Left lung (tissue), 10 donors: ENCODE measurements around the gene STXBP1. TPM values are rescaled to one million over a fixed set of nuclear protein-coding genes. Genes with fewer than 3 reads are reported as not detected.

Experiments
- ATAC-seq: fragments of 200-7000 bp; cut with Tn5 transposase; one replicate; pipeline ENCODE4 v1.9.1; 2020; ENCODE audit warnings: moderate library complexity
- DNase-seq, 4 donors: peaks; one replicate each; pipeline ENCODE4 v3.0.0-alpha.2; 2013 to 2020
- H3K27ac ChIP-seq, 2 donors: fragments of 200-600 bp; sonication (generic) in 1 of 2; one replicate each; pipeline versions ENCODE4 v1.5.0 to v1.8.0; 2020 to 2021
- H3K27me3 ChIP-seq, 2 donors: fragments of 200-600 bp; sonication (generic) in 1 of 2; one replicate each; pipeline versions ENCODE4 v1.5.0 to v1.8.0; 2020 to 2021
- H3K36me3 ChIP-seq, 2 donors: fragments of 200-600 bp; sonication (generic) in 1 of 2; one replicate each; pipeline versions ENCODE4 v1.5.0 to v1.8.0; 2020 to 2021
- H3K4me1 ChIP-seq, 2 donors: fragments of 200-600 bp; one replicate each; pipeline ENCODE4 v1.8.0; 2021
- H3K4me3 ChIP-seq, 2 donors: fragments of 200-600 bp; sonication (generic) in 1 of 2; one replicate each; pipeline versions ENCODE4 v1.5.0 to v1.8.0; 2020 to 2021; ENCODE audit warnings: mild to moderate bottlenecking in 1 of 2
- H3K9me3 ChIP-seq, 2 donors: fragments of 200-600 bp; sonication (generic) in 1 of 2; one replicate each; pipeline versions ENCODE4 v1.5.0 to v1.8.0; 2020 to 2021
- intact Hi-C, 2 donors: fragments of 100-400 bp; cut with DNase I; formaldehyde crosslinking; loops; one replicate each; pipeline versions ENCODE4 v1.11.2 to v1.14.2; 2022
- polyA plus RNA-seq, 6 donors: library from polyadenylated mRNA; unstranded; fragments of 120-200 nt; gene quantifications; one replicate each; pipeline ENCODE4 v1.2.1, GENCODE V29; 2013; ENCODE audit not compliant: insufficient read length in 6 of 6
- total RNA-seq, 2 donors: library from RNA; stranded (reverse); fragmentation: NEBNext Ultra II Directional; extraction: Animal tissue kit (Norgen Biotek cat#: 25700); gene quantifications; one replicate each; pipeline ENCODE4 v1.2.1, GENCODE V29; 2021
- TF ChIP-seq, protein P1 (sequence below), 2 donors: fragments of 200-600 bp; sonication (generic) in 1 of 2; IDR thresholded peaks; one replicate each; pipeline versions ENCODE4 v1.5.0 to v1.8.0; 2021; ENCODE audit warnings: antibody characterized with exemption in 2 of 2
- donor health status: DM: no; HTN: yes; CAD: no.
- donor health status: DM: no; HTN: no; CAD: no.

The STXBP1 gene
- total and polyA plus RNA-seq, 8 donors: 40.7 to 76.7 (median 48.8) TPM

DNA sequence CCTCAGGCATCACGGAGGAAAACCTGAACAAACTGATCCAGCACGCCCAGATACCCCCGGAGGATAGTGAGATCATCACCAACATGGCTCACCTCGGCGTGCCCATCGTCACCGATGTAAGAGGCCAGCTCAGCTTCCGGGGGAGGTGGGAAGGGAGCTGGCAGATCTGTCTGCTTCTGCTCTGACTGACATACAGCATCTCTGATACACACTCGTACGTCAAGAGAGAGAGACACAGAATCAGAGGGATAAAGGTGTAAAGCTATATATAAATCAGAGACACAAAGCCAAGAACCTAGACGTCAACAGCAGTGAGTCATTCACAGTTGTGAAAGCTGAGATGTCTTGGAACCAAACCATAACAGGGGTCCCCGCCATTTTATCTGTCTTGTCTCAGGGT is 64.6 kb downstream of the STXBP1 start:
- intact Hi-C loops: no loop called here
- Histone ChIP-seq H3K27me3 (no peaks in the 10 kb centered on the region), H3K27ac (no peak overlapping the region), H3K36me3 (peaks cover 0 to 76% of the 10 kb centered on the region in 2 donors), H3K9me3 (no peaks in the 10 kb centered on the region), H3K4me3 (no peak overlapping the region), H3K4me1 (no peaks in the 10 kb centered on the region)
- no peak for ATAC-seq
- TF ChIP-seq, protein P1, sequence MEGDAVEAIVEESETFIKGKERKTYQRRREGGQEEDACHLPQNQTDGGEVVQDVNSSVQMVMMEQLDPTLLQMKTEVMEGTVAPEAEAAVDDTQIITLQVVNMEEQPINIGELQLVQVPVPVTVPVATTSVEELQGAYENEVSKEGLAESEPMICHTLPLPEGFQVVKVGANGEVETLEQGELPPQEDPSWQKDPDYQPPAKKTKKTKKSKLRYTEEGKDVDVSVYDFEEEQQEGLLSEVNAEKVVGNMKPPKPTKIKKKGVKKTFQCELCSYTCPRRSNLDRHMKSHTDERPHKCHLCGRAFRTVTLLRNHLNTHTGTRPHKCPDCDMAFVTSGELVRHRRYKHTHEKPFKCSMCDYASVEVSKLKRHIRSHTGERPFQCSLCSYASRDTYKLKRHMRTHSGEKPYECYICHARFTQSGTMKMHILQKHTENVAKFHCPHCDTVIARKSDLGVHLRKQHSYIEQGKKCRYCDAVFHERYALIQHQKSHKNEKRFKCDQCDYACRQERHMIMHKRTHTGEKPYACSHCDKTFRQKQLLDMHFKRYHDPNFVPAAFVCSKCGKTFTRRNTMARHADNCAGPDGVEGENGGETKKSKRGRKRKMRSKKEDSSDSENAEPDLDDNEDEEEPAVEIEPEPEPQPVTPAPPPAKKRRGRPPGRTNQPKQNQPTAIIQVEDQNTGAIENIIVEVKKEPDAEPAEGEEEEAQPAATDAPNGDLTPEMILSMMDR (IDR thresholded peaks at IDR 0.05): no peak
- DNase-seq: no peak

DNA sequence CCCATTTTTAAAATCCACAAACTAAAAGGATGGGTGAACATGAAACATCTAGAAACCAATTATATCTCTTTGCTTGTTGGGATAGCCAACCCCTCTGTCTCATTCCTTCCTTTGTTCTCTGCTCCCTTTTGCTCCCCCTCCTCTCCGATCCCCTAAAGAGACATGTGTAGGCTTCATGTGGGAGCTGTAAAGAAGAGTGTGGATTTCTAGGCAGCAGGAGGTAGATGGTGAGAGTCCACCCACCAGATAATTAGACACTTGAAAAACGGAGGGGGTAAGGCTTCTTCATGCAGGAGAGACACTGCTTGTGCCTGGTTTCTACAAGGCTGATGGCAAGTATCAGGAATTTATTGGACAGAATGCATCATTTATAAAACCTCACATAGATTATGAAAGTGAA is 67.4 kb downstream of the STXBP1 start:
- Histone ChIP-seq H3K9me3 (no peaks in the 10 kb centered on the region), H3K27ac (no peak overlapping the region), H3K4me3 (no peak overlapping the region), H3K4me1 (no peaks in the 10 kb centered on the region), H3K27me3 (no peaks in the 10 kb centered on the region), H3K36me3 (peaks cover 0 to 77% of the 10 kb centered on the region in 2 donors)
- DNase-seq (no peak), ATAC-seq (no peak)
- TF ChIP-seq, protein P1 (IDR thresholded peaks at IDR 0.05): no peak
- intact Hi-C loops: no loop called here

DNA sequence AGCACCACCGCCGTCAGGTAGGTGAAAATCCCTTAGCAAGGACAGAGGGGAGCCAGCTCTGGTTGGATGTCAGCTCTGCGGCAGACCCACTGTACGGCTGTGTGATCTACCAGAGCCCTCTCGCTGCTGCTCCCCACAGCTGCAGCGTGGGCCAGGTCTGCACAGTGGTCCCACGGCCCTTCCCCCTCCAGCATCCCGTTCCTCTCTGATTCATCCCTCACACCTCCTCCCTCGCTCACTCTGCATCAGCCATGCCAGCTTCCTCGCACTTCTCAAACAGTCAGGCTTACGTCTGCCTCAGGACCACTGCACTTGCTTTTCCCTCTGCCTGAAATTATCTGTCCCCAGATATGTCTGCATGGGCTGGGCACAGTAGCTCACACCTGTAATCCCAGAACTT is 68.1 kb downstream of the STXBP1 start:
- TF ChIP-seq, protein P1 (IDR thresholded peaks at IDR 0.05): no peak
- H3K27me3 ChIP-seq: no peaks in the 10 kb centered on the region
- no peak overlapping the region for H3K27ac ChIP-seq
- ATAC-seq: no peak
- intact Hi-C loops: no loop called here
- H3K4me3 ChIP-seq: no peak overlapping the region
- H3K4me1 ChIP-seq: no peaks in the 10 kb centered on the region
- no peak for DNase-seq
- peaks cover 0 to 75% of the 10 kb centered on the region in 2 donors for H3K36me3 ChIP-seq
- no peaks in the 10 kb centered on the region for H3K9me3 ChIP-seq

DNA sequence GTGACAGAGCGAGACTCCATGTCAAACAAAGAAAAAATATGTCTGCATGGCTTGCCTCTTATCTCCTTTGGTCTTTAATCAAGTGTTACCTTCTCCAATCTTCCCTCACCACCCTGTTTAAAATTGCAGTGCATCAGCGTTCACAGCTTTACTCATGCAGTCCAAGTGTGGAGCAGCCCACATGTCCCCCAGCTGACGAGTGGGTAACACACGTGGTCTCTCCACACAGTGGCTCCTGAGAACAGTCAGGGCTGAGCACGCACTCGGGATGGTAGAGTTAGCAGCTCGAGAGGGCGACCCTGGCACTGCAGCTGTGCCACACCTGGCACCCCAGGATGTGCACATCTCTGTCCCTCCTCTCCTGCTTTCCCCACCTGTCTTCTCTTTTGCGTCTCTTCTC is 68.8 kb downstream of the STXBP1 start:
- H3K27ac ChIP-seq: no peak overlapping the region
- H3K4me1 ChIP-seq: no peaks in the 10 kb centered on the region
- H3K9me3 ChIP-seq: no peaks in the 10 kb centered on the region
- no peak overlapping the region for H3K4me3 ChIP-seq
- H3K36me3 ChIP-seq: peaks cover 0 to 69% of the 10 kb centered on the region in 2 donors
- H3K27me3 ChIP-seq: no peaks in the 10 kb centered on the region
- ATAC-seq (no peak), DNase-seq (no peak)
- intact Hi-C loops: no loop called here
- TF ChIP-seq, protein P1 (IDR thresholded peaks at IDR 0.05): no peak

DNA sequence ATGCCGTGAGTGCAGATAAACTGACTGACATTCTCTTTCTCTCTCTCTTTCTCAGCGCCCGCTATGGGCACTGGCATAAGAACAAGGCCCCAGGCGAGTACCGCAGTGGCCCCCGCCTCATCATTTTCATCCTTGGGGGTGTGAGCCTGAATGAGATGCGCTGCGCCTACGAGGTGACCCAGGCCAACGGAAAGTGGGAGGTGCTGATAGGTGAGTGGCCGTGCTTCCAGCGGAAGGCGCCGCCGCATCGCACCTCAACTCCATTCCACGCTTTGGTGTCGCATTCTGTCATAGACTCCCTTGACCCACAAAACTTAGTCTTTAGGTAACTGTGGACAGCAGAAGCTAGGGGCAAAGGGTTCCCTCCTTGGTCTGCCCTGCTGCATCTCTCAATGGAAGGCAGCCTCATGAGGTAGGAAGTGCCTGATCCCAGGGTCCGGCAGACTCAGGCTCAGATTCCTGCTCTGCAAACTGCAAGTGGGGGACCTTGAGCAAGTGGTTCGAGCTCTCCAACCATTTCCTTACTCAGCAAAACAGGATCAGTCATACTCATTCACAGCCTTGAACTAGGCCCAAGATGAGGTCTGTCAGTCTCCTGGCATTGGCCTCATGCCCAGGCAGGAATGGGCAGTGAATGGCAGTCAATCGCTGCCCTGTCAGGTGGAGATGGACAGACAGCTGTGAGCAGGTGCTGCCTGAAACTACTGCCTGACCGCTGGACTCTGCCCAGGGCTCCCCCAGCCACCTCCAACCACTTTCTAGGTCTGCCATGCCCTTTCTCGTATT is 70.5 kb downstream of the STXBP1 start:
- intact Hi-C loops: no loop called here
- TF ChIP-seq, protein P1 (IDR thresholded peaks at IDR 0.05): no peak
- H3K4me1 ChIP-seq: no peaks in the 10 kb centered on the region
- no peak overlapping the region for H3K27ac ChIP-seq
- H3K36me3 ChIP-seq: peaks cover 0 to 73% of the 10 kb centered on the region in 2 donors
- ATAC-seq: no peak
- H3K27me3 ChIP-seq: no peaks in the 10 kb centered on the region
- H3K4me3 ChIP-seq: no peak overlapping the region
- no peak for DNase-seq
- H3K9me3 ChIP-seq: no peaks in the 10 kb centered on the region
